Lung (tissue), 12 donors: ENCODE data around the gene PCDHB10. TPM values are rescaled to one million over a fixed set of nuclear protein-coding genes. Genes with fewer than 3 reads are reported as not detected.
"Not testable (repeated sequence)": the region's sequence is repeated elsewhere in the genome, so short reads cannot be mapped to it uniquely, and the experiment has no call there.

Experiments
- ATAC-seq: fragments of 200-7000 bp; cut with Tn5 transposase; one replicate; pipeline ENCODE4 v1.9.1; 2020; ENCODE audit warnings: moderate number of reproducible peaks; ENCODE audit not compliant: insufficient read depth, low FRiP score
- DNase-seq, 3 donors: peaks; one replicate each; pipeline ENCODE4 v3.0.0-alpha.2; 2013 to 2017
- H3K27ac ChIP-seq, 2 donors: one replicate each; pipeline ENCODE4 v1.5.1; 2013; ENCODE audit warnings: mild to moderate bottlenecking in 2 of 2, moderate library complexity in 2 of 2, control low read depth in 1 of 2, inconsistent platforms in 1 of 2, low read depth in 1 of 2, low read length in 1 of 2
- H3K27me3 ChIP-seq, 3 donors: one replicate each; pipeline ENCODE4 v1.5.1; 2013; ENCODE audit warnings: low read length in 2 of 3; ENCODE audit not compliant: control insufficient read depth in 3 of 3, insufficient read depth in 3 of 3
- H3K36me3 ChIP-seq, 4 donors: one replicate each; pipeline ENCODE4 v1.5.1; 2013; ENCODE audit warnings: low read length in 4 of 4, mild to moderate bottlenecking in 1 of 4, moderate library complexity in 1 of 4; ENCODE audit not compliant: control insufficient read depth in 4 of 4, insufficient read depth in 4 of 4
- H3K4me1 ChIP-seq, 5 donors: one replicate each; pipeline ENCODE4 v1.5.1; 2013; ENCODE audit warnings: low read length in 5 of 5, mild to moderate bottlenecking in 2 of 5, moderate library complexity in 1 of 5; ENCODE audit not compliant: control insufficient read depth in 5 of 5, insufficient read depth in 5 of 5
- H3K4me3 ChIP-seq: one replicate; pipeline ENCODE4 v1.5.1; 2013; ENCODE audit warnings: mild to moderate bottlenecking, control low read depth, moderate library complexity
- H3K9ac ChIP-seq, 2 donors: one replicate each; pipeline ENCODE4 v1.5.1; 2013; ENCODE audit warnings: low read length in 2 of 2, control low read depth in 1 of 2; ENCODE audit not compliant: insufficient read depth in 1 of 2
- H3K9me3 ChIP-seq, 4 donors: one replicate each; pipeline ENCODE4 v1.5.1; 2013; ENCODE audit warnings: low read length in 3 of 4, mild to moderate bottlenecking in 1 of 4, moderate library complexity in 1 of 4; ENCODE audit not compliant: control insufficient read depth in 4 of 4, insufficient read depth in 3 of 4
- CTCF ChIP-seq: IDR thresholded peaks from 2 replicates; pipeline ENCODE4 v1.5.1; 2012; ENCODE audit warnings: mild to moderate bottlenecking; ENCODE audit errors: control extremely low read depth, extremely low read depth
- WGBS, 2 donors: extraction: QIAGEN DNeasy Blood & Tissue Kit; methylation state at CpG; one replicate each; pipeline ENCODE4 v1.1.7; 2013; 5-methylcytosine and 5-hydroxymethylcytosine counted together
- polyA plus RNA-seq, 2 donors: library from polyadenylated mRNA; stranded (reverse); fragments of 200-250 nt; gene quantifications; one replicate each; pipeline ENCODE4 v1.2.1, GENCODE V29; 2013
- total RNA-seq, 2 donors: library from RNA; depleted of rRNA in 1 of 2; stranded (reverse); fragments of >200 nt in 1 of 2; gene quantifications; one replicate each; pipeline ENCODE4 v1.2.1, GENCODE V29; 2014 to 2021
- donor health status: control.
- donor health status: control.
- donor health status: Bipolar disorder and iron deficiency.
- donor health status: healthy.
- donor health status: DM: yes; HTN: yes; CAD: no.

The PCDHB10 gene
- total and polyA plus RNA-seq, 4 donors: 0.53 to 6.3 (median 1.3) TPM

GRCh38 chr5:141172381-141173204 lies 19.6 kb upstream of the PCDHB10 start, which contains the start of gene PCDHB7:
Gene PCDHB7 (plus strand): TSS chr5:141172644. CDS start chr5:141172836, 192 bp downstream.
- Histone ChIP-seq H3K9me3 (peaks cover 6 to 31% (median 17%) of the 10 kb centered on the region in 4 donors), H3K9ac (peak within 1 kb of the TSS in 1 of 2 donors; percentile 58), H3K4me3 (peak within 1 kb of the TSS; percentile 22), H3K27ac (no peak within 1 kb of the TSS), H3K4me1 (no peaks in the 10 kb centered on the region), H3K27me3 (no peaks in the 10 kb centered on the region), H3K36me3 (peaks cover 0 to 3% (median 0%) of the 10 kb centered on the region in 4 donors)
- WGBS, 2 donors: 23 to 31% methylated on average over 20 of the region's 20 CpGs
- DNase-seq (peak in 2 of 3 donors; percentile 69 to 78), ATAC-seq (no peak)
- no peak for TF ChIP-seq CTCF

- 36 to 55% methylated on average over 46 to 79 of the region's 79 CpGs for WGBS, 2 donors
- not testable (repeated sequence) for H3K27ac ChIP-seq, H3K27me3 ChIP-seq, H3K4me1 ChIP-seq, H3K4me3 ChIP-seq, H3K36me3 ChIP-seq, DNase-seq, H3K9ac ChIP-seq, ATAC-seq
- H3K9me3 ChIP-seq: peaks cover 6 to 39% (median 23%) of the 10 kb centered on the region in 4 donors
These were observed 17.7 kb upstream of the PCDHB10 start for GRCh38 chr5:141174291-141175104.

- no peak overlapping the region for H3K4me3 ChIP-seq
- 49 to 68% methylated on average over 1 of the region's 1 CpG for WGBS, 2 donors
- ATAC-seq (no peak), DNase-seq (no peak)
- H3K36me3 ChIP-seq: peaks cover 0 to 3% (median 0%) of the 10 kb centered on the region in 4 donors
- no peaks in the 10 kb centered on the region for H3K4me1 ChIP-seq
- H3K9me3 ChIP-seq: peaks cover 6 to 40% (median 26%) of the 10 kb centered on the region in 4 donors
- no peak for TF ChIP-seq CTCF
- no peak overlapping the region for H3K27ac ChIP-seq
- H3K9ac ChIP-seq: no peak overlapping the region
- H3K27me3 ChIP-seq: peaks cover 0 to 4% (median 3%) of the 10 kb centered on the region in 3 donors
These were observed 16.2 kb upstream of the PCDHB10 start for GRCh38 chr5:141175933-141176332.

- H3K9me3 ChIP-seq: peaks cover 4 to 44% (median 29%) of the 10 kb centered on the region in 4 donors
- H3K4me3 ChIP-seq, H3K27me3 ChIP-seq, ATAC-seq, H3K9ac ChIP-seq, H3K36me3 ChIP-seq, H3K27ac ChIP-seq, H3K4me1 ChIP-seq: not testable (repeated sequence)
- peak in 1 of 3 donors; percentile 31 for DNase-seq
- 26 to 32% methylated on average over 14 to 15 of the region's 18 CpGs for WGBS, 2 donors
These were observed 14.5 kb upstream of the PCDHB10 start, which contains the start of gene PCDHB8 for GRCh38 chr5:141177577-141178191. Gene PCDHB8 (plus strand): TSS chr5:141177790. CDS start chr5:141178035, 245 bp downstream.

- not testable (repeated sequence) for H3K9ac ChIP-seq, H3K27ac ChIP-seq, ATAC-seq, H3K4me3 ChIP-seq, H3K27me3 ChIP-seq, DNase-seq, H3K4me1 ChIP-seq, H3K36me3 ChIP-seq
- H3K9me3 ChIP-seq: peaks cover 0 to 43% (median 26%) of the 10 kb centered on the region in 4 donors
- 35 to 38% methylated on average over 30 to 35 of the region's 39 CpGs for WGBS, 2 donors
These were observed 12.8 kb upstream of the PCDHB10 start for GRCh38 chr5:141179371-141179770.

GRCh38 chr5:141179876-141180275 lies 12.3 kb upstream of the PCDHB10 start:
- H3K36me3 ChIP-seq, H3K4me3 ChIP-seq, H3K27me3 ChIP-seq, H3K4me1 ChIP-seq, H3K27ac ChIP-seq, ATAC-seq, DNase-seq, H3K9ac ChIP-seq: not testable (repeated sequence)
- peaks cover 4 to 43% (median 25%) of the 10 kb centered on the region in 4 donors for H3K9me3 ChIP-seq
- 21 to 26% methylated on average over 15 to 32 of the region's 32 CpGs for WGBS, 2 donors
